ENCODE measurements around the gene ZNF784. TPM values are rescaled to one million over a fixed set of nuclear protein-coding genes. Genes with fewer than 3 reads are reported as not detected.

ZNF784 gene
- polyA plus RNA-seq, 4 donors, result 9.1 to 15.0 (median 12.9) TPM

- no peak for DNase-seq (ENCODE audit: low read depth in 4 of 4, low spot score in 2 of 4)
Measured at GRCh38 chr19:55623130-55623529, 1.2 kb downstream of the ZNF784 start.

DNA sequence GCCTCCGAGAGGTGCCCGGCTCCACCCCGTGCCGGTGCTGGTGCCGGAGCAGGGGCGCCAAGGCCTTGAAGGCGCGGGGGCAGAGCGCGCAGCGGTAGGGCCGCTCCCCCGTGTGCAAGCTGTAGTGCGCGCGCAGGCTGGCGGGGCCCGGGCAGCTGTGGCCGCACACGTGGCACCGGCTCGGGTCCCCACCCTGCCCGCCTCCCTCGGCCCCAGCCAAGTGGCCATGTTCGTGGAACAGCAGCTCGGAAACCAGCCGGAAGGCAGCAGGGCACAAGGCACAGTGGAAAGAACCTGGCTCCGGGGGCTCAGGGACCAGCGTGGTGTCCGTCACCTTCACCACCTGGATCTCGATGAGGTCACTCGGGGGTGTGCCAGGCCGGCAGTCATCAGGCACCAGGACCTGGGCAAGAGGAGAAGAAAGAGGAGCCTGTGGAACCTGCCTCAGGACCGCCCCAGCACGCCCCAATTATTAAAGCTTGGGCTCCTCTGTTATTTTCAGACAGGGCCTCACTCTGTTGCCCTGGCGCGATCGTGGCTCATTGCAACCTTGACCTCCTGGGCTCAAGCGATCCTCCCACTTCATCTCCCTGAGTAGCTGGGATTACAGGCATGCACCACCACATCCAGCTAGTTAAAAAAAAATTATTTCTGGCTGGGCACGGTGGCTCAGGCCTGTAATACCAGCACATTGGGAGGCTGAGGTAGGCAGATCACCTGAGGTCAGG, 2.0 kb downstream of the ZNF784 start:
- DNase-seq (ENCODE audit: low read depth in 4 of 4, low spot score in 2 of 4), result no peak

DNA sequence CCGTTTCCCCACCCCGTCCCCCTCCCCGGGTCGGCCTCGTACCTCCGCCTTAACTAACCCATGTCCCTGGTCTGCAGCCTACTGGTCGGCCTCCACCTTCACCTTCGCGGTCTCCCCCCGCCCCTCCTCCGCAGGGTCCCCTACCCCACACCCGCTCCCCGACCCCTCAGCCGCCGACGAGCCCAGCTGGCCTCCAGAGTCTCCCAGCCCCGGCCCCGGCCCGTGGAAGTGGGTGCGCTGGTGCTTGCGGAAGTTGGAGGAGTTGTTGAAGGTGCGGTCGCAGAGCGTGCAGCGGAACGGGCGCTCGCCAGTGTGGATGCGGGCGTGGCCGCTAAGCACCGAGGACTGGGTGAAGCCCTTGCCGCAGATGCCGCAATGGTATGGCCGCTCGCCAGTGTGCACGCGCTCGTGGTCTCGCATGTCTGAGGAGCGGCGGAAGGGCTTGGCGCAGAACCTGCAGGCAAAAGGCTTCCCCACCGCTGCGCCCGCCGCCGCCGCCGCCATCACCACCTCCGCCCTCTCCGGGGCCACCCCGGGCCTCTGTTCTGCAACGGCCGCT, 2.6 kb downstream of the ZNF784 start:
- no peak for DNase-seq (ENCODE audit: low read depth in 4 of 4, low spot score in 2 of 4)

DNA sequence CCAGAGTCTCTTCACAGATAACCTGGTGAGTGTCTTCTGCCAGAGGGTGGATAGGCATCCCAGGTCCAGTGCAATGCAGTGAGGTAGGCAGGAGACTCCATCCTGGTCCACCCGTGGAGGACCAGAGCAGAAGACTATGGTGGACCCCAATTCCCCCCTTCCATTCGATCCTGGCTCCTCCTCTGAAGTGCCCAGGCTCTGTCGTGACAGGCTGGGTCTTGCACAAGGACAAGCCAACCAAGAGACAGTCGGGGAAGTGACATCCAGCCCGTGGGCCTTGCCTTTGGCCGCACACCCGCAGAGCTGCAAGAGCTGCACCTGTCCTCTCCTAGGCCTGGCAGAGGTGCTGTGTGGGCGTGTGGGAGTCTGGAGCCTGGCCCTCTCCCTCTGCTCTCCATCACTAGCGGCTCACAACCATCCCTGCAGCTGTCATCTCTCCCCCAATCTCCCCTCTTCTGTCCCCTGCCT, 3.1 kb downstream of the ZNF784 start:
- DNase-seq (ENCODE audit: low read depth in 4 of 4, low spot score in 2 of 4), result no peak

- no peak for DNase-seq (ENCODE audit: low read depth in 4 of 4, low spot score in 2 of 4)
Measured at GRCh38 chr19:55620410-55621204, 3.8 kb downstream of the ZNF784 start.

DNA sequence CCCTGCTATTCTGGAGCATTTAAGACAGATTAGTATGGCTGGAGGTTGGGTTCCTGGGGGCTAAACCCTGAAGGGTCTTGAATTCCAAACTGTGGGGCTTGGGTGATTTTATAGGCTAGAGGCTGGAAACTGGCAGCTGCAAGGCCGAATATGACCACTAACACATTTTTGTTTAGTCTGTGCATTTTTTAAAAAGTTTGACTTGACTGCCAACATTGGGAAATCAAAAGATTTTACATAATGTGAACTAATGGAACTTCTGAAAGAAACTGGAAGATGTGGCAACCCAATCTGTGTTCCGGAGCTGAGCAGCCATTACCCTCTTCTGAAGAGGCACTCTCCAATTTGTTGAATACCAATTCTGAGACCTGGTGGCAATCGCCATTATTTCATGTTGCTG, 5.1 kb downstream of the ZNF784 start:
- DNase-seq (ENCODE audit: low read depth in 4 of 4, low spot score in 2 of 4), result no peak

GRCh38 chr19:55618426-55618825, 5.9 kb downstream of the ZNF784 start:
- no peak for DNase-seq (ENCODE audit: low read depth in 4 of 4, low spot score in 2 of 4)

- DNase-seq (ENCODE audit: low read depth in 4 of 4, low spot score in 2 of 4), result no peak
Measured at GRCh38 chr19:55617426-55617825, 6.9 kb downstream of the ZNF784 start.

- no peak for DNase-seq (ENCODE audit: low read depth in 4 of 4, low spot score in 2 of 4)
Measured at GRCh38 chr19:55616395-55616875, 7.9 kb downstream of the ZNF784 start.

DNA sequence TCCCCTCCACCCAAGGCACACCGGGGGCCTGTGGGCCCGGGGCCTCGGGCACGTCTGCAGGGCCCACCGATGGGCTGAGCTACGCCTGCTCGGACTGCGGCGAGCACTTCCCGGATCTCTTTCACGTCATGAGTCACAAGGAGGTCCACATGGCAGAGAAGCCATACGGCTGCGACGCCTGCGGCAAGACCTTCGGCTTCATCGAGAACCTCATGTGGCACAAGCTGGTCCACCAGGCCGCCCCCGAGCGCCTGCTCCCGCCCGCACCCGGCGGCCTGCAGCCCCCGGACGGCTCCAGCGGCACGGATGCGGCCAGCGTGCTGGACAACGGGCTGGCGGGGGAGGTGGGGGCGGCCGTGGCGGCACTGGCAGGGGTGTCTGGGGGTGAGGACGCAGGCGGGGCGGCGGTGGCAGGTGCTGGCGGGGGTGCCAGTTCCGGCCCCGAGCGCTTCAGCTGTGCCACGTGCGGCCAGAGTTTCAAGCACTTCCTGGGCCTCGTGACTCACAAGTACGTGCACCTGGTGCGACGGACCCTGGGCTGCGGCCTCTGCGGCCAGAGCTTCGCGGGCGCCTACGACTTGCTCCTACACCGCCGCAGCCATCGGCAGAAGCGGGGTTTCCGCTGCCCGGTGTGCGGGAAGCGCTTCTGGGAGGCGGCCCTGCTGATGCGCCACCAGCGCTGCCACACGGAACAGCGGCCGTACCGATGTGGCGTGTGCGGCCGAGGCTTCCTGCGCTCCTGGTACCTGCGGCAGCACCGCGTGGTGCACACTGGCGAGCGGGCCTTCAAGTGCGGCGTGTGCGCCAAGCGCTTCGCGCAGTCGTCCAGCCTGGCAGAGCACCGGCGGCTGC, 8.6 kb downstream of the ZNF784 start:
- no peak for DNase-seq (ENCODE audit: low read depth in 4 of 4, low spot score in 2 of 4)

DNA sequence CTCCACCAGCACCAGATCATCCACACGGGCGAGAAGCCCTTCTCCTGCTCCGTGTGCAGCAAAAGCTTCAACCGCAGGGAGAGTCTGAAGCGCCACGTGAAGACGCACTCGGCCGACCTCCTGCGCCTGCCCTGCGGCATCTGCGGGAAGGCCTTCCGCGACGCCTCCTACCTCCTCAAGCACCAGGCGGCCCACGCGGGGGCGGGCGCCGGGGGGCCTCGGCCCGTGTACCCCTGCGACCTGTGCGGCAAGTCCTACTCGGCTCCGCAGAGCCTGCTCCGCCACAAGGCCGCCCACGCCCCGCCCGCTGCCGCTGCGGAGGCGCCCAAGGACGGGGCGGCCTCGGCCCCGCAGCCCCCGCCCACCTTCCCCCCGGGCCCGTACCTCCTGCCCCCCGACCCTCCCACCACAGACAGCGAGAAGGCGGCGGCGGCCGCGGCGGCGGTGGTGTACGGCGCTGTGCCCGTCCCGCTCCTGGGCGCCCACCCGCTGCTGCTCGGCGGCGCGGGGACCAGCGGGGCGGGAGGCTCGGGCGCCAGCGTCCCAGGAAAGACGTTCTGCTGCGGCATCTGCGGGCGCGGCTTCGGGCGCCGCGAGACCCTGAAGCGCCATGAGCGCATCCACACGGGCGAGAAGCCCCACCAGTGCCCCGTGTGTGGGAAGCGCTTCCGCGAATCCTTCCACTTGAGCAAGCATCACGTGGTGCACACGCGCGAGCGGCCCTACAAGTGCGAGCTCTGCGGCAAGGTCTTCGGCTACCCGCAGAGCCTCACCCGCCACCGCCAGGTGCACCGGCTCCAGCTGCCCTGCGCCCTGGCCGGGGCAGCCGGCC, 9.4 kb downstream of the ZNF784 start:
- DNase-seq (ENCODE audit: low read depth in 4 of 4, low spot score in 2 of 4), result no peak

GRCh38 chr19:55613930-55614710, 10.2 kb downstream of the ZNF784 start:
- no peak for DNase-seq (ENCODE audit: low read depth in 4 of 4, low spot score in 2 of 4)

DNA sequence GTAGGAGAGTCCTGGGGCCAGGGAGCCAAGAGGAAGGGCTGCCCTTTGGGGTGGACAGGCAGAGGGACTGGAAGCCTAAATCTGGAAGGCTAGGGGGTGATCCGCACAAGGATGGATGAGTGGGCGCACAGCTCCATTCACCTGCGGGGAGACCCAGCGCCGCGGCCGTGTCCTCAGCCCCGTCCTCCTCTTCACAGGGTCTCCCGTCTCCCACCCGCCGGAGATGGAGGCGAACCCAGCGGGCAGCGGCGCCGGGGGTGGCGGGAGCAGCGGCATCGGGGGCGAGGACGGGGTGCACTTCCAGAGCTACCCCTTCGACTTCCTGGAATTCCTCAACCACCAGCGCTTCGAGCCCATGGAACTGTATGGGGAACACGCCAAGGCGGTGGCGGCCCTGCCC, 11.0 kb downstream of the ZNF784 start:
- DNase-seq (ENCODE audit: low read depth in 4 of 4, low spot score in 2 of 4), result no peak

DNA sequence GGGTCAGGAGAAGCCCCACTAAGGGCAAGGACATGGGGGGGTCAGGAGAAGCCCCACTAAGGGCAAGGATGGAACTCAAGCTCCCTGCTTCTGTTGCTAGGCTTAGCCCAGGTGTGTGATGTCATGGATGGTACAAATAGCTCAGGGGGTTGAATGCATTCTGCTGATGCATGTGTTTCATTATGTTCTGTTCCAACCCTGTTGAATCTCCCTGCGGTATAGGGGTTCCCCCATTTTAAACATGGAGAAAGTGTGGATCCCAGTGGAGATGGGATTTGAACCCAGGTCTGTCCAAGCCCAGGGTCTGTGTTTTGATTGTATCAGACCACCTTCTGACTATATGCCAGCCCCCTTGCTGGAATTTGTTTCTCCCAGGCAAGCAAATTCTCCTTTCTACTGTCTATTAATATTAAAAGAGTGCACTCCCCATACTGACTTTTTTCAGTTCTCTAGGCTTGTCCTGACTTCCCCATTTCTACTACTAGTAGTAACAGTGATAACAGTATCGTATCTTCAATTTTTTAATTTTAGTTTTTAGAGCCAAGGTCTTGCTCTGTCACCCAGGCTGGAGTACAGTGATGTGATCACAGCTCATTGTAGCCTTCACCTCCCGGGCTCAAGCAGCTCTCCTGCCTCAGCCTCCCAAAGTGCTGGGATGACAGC, 12.3 kb downstream of the ZNF784 start:
- no peak for DNase-seq (ENCODE audit: low read depth in 4 of 4, low spot score in 2 of 4)

DNA sequence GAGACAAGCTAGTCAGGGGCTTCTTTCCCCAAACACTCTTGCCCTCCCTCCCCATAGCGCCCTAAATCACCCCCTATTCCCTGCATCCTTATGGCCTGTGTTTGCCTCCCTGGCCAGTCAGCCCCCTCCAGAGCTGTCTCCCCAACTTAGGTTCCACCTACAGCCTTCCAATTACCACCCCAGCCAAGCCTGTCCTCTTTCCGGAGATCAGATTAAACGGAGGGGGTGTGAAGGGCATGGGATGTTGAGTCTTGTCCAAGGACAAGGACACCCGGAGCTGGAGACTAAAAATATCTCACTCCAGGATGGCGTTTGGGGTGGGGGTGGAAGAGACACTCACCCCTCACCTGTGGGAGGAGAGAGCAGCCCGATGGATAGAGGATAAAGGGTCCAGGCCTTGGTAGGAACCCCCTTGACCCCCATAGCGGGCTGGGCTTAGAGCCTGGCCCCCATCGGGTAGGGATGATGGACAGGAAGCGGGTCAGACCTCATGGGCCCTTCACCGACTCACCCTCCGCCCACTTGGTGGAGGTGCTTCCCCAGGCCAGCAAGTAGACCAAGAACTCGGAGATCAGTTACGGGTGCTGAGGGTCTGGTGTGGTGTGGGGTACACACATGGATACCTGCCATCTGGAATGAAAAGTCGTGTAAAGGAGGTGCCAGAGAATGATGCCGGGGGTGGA, 12.9 kb downstream of the ZNF784 start:
- DNase-seq (ENCODE audit: low read depth in 4 of 4, low spot score in 2 of 4), result no peak

GRCh38 chr19:55609326-55609725, 15.0 kb downstream of the ZNF784 start:
- DNase-seq (ENCODE audit: low read depth in 4 of 4, low spot score in 2 of 4), result no peak

GRCh38 chr19:55606817-55607216, 17.5 kb downstream of the ZNF784 start:
- DNase-seq (ENCODE audit: low read depth in 4 of 4, low spot score in 2 of 4), result no peak

DNA sequence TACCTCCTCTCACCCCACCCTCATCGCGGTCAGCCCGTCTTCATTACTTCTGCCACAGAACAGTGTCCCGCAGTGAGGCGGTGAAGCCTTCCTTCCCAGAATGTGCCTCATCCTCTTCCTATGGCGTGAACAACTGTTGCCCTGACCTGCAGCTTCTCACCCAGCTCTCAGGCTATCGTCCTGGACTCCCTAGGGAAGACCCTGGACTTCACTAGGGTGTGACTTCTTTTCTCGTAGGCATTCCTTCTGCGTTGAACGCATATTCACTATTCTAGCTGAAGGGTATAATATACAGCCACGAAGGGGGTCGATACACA, 17.9 kb downstream of the ZNF784 start:
- DNase-seq (ENCODE audit: low read depth in 4 of 4, low spot score in 2 of 4), result no peak

All from left renal cortex interstitium (tissue), 4 donors.